ENCODE results near the gene LYPLA2. TPM values are rescaled to one million over a fixed set of nuclear protein-coding genes. Genes with fewer than 3 reads are reported as not detected.

LYPLA2 gene
- total RNA-seq, 2 experiments from 2014 or later, result 57.0 to 59.2 TPM

DNA sequence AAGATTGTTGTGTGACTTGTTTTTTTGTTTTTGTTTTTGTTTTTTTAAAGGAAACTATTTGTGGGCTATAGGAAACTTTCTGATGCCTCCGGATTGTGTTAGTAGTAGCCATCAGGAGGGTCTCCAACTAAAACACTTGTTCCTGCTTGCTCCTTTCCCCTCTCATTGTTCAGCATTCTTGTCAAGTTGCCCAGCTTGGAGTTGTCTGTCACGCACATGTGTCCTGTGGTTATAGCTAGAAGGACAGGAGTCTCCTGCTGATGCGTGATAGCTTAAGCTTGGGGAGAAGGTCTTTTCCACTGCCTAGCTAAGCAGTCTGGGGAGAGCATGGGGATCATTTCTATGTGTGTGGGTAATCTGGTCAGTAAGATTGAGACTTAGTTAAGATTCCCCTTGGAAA, 3.2 kb upstream of the LYPLA2 start:
- DNase-seq, result no peak
- intact Hi-C loops (cut with micrococcal nuclease), result no loop called here
- TF ChIP-seq, protein P1, sequence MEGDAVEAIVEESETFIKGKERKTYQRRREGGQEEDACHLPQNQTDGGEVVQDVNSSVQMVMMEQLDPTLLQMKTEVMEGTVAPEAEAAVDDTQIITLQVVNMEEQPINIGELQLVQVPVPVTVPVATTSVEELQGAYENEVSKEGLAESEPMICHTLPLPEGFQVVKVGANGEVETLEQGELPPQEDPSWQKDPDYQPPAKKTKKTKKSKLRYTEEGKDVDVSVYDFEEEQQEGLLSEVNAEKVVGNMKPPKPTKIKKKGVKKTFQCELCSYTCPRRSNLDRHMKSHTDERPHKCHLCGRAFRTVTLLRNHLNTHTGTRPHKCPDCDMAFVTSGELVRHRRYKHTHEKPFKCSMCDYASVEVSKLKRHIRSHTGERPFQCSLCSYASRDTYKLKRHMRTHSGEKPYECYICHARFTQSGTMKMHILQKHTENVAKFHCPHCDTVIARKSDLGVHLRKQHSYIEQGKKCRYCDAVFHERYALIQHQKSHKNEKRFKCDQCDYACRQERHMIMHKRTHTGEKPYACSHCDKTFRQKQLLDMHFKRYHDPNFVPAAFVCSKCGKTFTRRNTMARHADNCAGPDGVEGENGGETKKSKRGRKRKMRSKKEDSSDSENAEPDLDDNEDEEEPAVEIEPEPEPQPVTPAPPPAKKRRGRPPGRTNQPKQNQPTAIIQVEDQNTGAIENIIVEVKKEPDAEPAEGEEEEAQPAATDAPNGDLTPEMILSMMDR (IDR thresholded peaks at IDR 0.05), result no peak
- ATAC-seq, result no peak
- Mint-ChIP-seq H3K4me3 (no peak overlapping the region), H3K9me3 (no peaks in the 10 kb centered on the region), H3K27ac (peak overlapping the region; percentile 2), H3K36me3 (ENCODE audit: low read depth) (peaks cover 40% of the 10 kb centered on the region), H3K4me1 (ENCODE audit: low read depth) (peaks cover 16% of the 10 kb centered on the region), H3K27me3 (no peaks in the 10 kb centered on the region)
- POLR2A ChIA-PET, result interaction anchor here (0.8 to 16.5 kb wide), 3 partner anchors 9 to 16 kb away, joined by 3 to 168 read pairs (median 3); partner anchors contain the start of genes GALE and PITHD1
- CTCF ChIA-PET, result interaction anchor here (1.4 to 2.8 kb wide), 2 partner anchors 11 to 16 kb away, joined by 4 to 13 read pairs; partner anchors contain the start of gene GALE

DNA sequence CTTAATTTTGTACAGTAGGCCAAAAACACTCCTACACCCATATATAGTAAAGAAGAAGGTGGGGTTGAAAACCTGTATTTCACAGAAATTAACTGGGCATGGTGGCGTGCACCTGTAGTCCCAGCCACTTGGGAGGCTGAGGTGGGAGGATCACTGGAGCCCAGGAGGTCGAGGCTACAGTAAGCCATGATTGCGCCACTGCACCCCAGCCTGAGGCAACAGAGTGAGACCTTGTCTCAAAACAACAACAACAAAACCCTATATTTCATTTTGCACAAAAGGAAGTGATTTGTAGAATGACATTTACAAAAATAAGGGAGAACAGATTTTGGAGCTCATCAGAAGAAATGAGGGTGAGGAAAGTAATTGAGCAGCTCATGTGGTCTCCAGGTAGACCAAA, 2.2 kb upstream of the LYPLA2 start:
- H3K27me3 Mint-ChIP-seq, result no peaks in the 10 kb centered on the region
- TF ChIP-seq, protein P1 (IDR thresholded peaks at IDR 0.05), result no peak
- DNase-seq (no peak), ATAC-seq (no peak)
- POLR2A ChIA-PET, result interaction anchor here (0.8 to 16.5 kb wide), 3 partner anchors 10 to 17 kb away, joined by 3 to 168 read pairs (median 3); partner anchors contain the start of gene PITHD1
- no peak overlapping the region for H3K4me3 Mint-ChIP-seq
- peaks cover 20% of the 10 kb centered on the region for H3K4me1 Mint-ChIP-seq (ENCODE audit: low read depth)
- no peaks in the 10 kb centered on the region for H3K9me3 Mint-ChIP-seq
- intact Hi-C loops (cut with micrococcal nuclease), result no loop called here
- CTCF ChIA-PET, result interaction anchor here (0.9 to 2.8 kb wide), 4 partner anchors 9 to 21 kb away, joined by 3 to 13 read pairs (median 8); partner anchors contain the start of gene GALE
- H3K27ac Mint-ChIP-seq, result no peak overlapping the region
- H3K36me3 Mint-ChIP-seq (ENCODE audit: low read depth), result peaks cover 40% of the 10 kb centered on the region

DNA sequence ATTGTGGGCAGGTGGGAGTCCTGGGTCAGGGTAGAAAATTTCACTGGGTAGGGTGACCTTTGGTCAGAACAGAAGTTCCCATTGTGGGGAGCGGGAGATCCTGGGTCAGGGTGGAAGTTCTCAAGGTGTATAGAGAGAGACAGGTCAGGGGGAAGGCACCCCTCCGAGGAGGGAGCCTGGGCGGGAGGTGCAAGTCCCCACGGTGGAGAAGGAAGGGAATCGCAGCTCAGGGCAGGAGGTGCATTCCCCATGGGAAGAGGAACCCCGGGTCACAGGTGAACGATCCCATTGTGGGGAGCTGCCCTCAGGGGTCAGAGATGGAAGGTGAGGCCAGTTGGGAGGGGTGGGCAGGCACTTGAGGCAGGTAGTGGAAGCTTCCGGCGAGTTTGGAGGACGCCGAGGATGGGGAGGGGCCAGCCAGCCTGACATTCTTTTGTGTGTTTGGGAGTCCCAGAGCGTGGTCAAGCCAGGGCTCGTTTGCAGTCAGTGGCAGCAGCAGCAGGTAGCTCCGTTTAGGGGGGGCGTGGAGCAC, 637 bp downstream of the LYPLA2 start:
- POLR2A ChIA-PET, result interaction anchor here (0.6 to 16.5 kb wide), 7 partner anchors 10 to 182 kb away, joined by 3 to 168 read pairs (median 4); partner anchors contain the start of genes GALE, HMGCL and PITHD1
- peak overlapping the region; percentile 96 for H3K27ac Mint-ChIP-seq
- CTCF ChIA-PET, result interaction anchor here (0.7 to 4.1 kb wide), 8 partner anchors 10 to 86 kb away, joined by 3 to 14 read pairs (median 4); partner anchors contain the start of gene PITHD1
- no peaks in the 10 kb centered on the region for H3K9me3 Mint-ChIP-seq
- intact Hi-C loops (cut with micrococcal nuclease), result no loop called here
- no peaks in the 10 kb centered on the region for H3K27me3 Mint-ChIP-seq
- ATAC-seq (peak; percentile 35), DNase-seq (peak; percentile 55)
- peaks cover 20% of the 10 kb centered on the region for H3K4me1 Mint-ChIP-seq (ENCODE audit: low read depth)
- H3K4me3 Mint-ChIP-seq, result peak overlapping the region; percentile 99
- H3K36me3 Mint-ChIP-seq (ENCODE audit: low read depth), result peaks cover 32% of the 10 kb centered on the region
- TF ChIP-seq, protein P1 (IDR thresholded peaks at IDR 0.05), result no peak

DNA sequence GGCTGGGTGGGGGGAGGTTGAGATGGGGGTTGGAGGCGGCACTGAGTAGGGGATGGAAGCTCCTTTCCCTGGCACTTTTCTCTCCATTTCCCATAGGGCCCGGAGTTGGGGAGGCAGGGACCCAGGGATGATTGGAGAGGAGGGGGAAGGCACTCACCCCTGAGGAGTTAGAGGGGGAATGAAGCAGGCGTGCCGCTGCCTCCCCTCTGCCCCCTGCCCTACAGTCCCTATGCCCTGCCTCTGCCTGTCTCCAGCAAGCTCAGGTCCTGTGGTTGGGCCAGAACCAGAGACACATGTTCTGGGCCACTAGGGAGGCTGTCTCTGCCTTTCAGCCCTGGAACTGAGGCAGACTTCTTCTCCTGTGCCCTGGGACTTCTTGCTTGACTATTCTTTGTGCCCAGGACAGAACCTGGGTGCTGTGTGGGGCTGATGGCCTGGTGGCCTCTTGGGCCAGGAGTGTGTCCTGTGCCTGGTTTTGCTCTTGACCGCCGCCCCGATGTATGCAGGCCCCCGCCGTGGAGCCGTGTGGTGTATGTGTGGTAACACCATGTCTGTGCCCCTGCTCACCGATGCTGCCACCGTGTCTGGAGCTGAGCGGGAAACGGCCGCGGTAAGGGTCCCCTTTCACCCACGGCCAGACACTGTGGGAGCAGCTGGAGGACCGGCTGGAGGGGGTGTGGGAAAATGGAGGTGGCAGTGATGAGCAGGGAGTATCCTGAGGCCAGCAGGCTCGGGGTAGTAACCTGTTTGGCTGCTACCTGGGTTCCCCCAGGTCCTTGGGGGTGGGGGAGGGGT, 1.4 kb downstream of the LYPLA2 start:
- POLR2A ChIA-PET, result interaction anchor here (0.7 to 16.5 kb wide), 6 partner anchors 9 to 188 kb away, joined by 3 to 168 read pairs (median 4); partner anchors contain the start of genes GALE, HMGCL, PITHD1 and SRSF10

More for the DNA sequence above, 1.4 kb downstream of the LYPLA2 start:
- no peaks in the 10 kb centered on the region for H3K9me3 Mint-ChIP-seq
- DNase-seq, result no peak
- intact Hi-C loops (cut with micrococcal nuclease), result no loop called here
- H3K4me1 Mint-ChIP-seq (ENCODE audit: low read depth), result peaks cover 20% of the 10 kb centered on the region
- peak overlapping the region; percentile 96 for H3K27ac Mint-ChIP-seq
- peak overlapping the region; percentile 99 for H3K4me3 Mint-ChIP-seq
- H3K27me3 Mint-ChIP-seq, result no peaks in the 10 kb centered on the region
- no peak for ATAC-seq
- H3K36me3 Mint-ChIP-seq (ENCODE audit: low read depth), result peaks cover 29% of the 10 kb centered on the region
- TF ChIP-seq, protein P1 (IDR thresholded peaks at IDR 0.05), result no peak
- CTCF ChIA-PET, result interaction anchor here (0.7 to 4.1 kb wide), 8 partner anchors 9 to 86 kb away, joined by 3 to 14 read pairs (median 4); partner anchors contain the start of gene PITHD1

Measured in activated CD8-positive, alpha-beta T cell treated with anti-CD3 and anti-CD28 coated beads for 36 hours (primary cell).